HG03159 (cell line): ENCODE results near the gene RNF144A.
A peak's percentile ranks its signal among the peaks of the same experiment; 100 is the strongest.

Source experiments
- ATAC-seq: cut with Tn5 transposase; IDR thresholded peaks from one replicate; pipeline ENCODE4 v1.9.1; 2021; ENCODE audit warnings: mild to moderate bottlenecking, moderate library complexity; ENCODE audit not compliant: unreplicated experiment

RNF144A gene

GRCh38 chr2:6906165-6906741 is 11.0 kb upstream of the RNF144A start:
- ATAC-seq: no peak

GRCh38 chr2:6908291-6908690 is 8.9 kb upstream of the RNF144A start:
- no peak for ATAC-seq

DNA sequence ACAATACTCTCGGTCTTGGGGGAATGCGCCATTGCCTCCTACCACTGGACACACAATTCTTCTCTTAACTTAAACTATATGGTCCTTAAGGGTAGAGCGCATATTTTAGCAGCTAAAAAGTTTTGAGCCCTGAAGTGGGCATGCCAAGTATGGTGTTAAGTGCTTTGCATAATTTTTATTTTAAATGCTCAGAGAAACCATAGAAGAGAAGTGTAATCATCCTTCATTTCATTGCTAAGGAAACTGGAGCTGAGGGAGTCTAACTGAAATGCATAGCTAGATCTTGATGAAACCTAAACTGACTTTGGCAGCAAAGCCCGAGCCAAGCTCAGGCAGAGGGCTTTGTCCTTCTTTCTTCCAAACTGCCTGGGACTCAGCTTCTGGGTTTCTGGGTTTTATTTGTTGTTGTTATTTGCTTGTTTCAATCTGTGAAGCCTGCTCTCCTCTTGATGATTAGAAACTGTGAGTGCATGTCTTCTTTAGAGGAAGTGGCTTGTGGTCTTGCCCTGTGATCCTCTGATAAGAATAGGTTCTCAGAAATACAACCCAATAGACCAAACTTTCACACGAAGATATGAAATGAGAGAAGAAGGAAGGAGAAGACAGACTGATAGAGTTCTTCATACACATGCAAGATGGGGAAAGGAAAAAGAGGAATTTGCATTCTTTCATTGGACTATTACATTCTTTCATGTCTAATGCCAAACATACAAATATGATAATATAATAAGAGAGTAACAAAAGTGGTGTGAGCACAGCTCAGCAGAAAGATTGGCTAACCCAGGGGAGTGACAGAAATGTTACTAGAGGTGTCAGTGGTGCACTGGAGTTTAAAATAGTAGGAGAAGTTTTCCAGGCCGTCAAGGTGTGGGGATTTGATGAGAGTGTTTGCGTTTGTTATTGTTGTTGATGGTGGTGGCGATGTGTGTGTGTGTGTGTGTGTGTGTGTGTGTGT is 7.5 kb upstream of the RNF144A start:
- ATAC-seq: peak; percentile 99

DNA sequence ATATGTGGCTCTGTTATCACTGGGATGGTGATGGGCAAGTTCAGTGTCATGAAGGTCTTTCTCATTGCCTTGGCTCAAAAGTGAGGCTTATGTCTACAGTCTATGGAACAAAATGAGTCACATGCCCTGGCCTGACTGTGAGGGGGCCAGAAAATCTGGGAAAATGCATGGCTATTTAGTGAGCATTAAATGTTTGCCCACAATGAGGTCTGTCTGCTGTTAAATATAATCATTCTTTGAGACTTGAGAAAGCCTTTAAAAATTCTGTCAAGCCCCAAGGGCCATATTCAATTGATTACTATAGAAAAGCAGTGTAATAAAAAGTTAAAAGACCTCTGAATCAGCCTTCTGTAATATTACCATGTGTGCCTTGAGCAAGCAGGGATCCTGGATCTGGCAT is 5.5 kb upstream of the RNF144A start:
- ATAC-seq: no peak

- no peak for ATAC-seq
Observed at GRCh38 chr2:6913415-6914157, 3.6 kb upstream of the RNF144A start.

DNA sequence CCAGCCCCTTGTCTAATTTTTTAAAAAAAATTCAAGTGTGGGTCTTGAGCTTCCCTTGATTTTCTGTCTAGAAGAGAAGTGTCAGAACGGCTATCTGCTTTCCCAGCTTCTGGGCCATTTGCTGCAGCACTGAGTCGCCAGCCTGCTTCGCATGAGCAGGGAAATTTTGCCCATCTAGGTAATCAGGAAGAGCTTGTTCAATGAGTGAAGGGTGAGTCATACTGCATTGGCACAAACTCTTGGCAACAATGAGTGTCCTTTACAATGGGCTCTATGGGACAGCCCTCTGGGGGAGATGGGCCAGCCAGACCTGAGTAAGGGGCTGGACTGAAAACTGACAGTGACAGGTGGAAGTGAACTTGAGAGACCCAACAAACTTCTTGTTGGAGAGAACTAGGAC is 2.4 kb upstream of the RNF144A start:
- no peak for ATAC-seq

- ATAC-seq: no peak
Observed at GRCh38 chr2:6915399-6915798, 1.8 kb upstream of the RNF144A start.

GRCh38 chr2:6916224-6916623 is 988 bp upstream of the RNF144A start:
- ATAC-seq: no peak

DNA sequence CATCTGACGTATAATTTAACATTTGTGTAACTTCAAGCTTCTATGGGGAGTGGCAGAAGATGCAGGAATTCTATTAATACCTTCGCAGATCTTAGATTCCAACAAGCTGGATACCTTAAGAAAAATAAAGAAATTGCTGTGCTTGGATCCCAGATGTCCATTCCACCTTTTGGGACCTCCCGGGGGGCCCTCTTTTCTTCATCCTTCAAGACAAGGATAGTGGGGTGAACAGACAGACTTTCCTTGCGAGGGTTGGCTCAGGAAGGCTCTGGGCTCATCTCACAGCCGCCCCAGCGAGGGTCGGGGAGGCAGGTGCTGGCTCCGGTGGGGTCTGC is 509 bp upstream of the RNF144A start:
- ATAC-seq: no peak

DNA sequence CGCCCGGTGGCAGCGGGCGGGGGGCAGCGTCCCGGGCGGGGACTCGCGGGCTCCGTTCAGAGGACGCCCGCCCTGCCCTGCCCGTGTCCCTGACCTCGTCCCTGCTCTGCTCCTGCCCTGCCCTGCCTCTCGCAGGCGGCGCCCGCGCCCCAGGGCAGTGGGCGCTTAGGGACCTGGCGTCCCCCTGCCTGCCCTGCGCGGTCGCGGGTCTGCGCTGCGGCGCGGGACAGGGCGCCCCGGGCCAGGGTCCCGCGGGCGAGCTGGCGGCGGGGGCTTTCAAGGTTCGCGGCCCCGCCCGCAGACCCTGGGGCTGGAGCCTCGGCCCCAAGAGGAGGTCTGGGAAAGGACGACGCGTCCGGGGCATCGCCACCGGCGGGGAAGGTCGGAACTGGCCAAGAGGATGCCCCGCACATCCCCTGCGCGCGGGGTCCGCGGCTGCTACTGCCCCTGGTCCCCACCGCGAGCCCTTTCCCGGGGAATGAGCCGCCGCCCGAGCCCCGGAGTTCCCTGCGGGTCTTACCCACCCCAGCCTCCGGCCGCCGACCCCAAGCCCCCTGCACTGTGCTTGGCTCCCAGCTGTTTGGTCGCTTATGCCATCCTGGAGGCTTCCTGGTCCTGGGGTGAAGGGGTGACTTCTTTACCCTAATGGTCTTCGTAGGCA is 679 bp downstream of the RNF144A start:
- peak; percentile 26 for ATAC-seq

- no peak for ATAC-seq
Observed at GRCh38 chr2:6919901-6920742, 2.9 kb downstream of the RNF144A start.

DNA sequence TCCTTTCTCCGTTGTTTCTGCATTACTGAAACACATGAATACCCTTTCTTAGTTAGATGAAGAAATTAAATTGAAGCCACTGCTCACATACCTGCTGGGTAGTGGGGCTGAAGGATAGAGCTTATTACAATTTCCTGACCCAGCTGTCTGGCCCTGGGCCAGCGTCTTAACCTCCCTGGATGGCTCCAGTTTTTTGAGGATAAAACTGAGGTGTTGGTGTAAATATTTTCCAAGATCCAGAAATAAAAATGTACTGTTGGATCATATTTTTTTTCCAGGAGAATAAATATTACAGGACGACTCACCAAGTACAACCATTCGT is 3.5 kb downstream of the RNF144A start:
- ATAC-seq: no peak

- ATAC-seq: no peak
Observed at GRCh38 chr2:6921321-6921922, 4.2 kb downstream of the RNF144A start.

GRCh38 chr2:6922201-6922656 is 5.0 kb downstream of the RNF144A start:
- no peak for ATAC-seq

- no peak for ATAC-seq
Observed at GRCh38 chr2:6923319-6923718, 6.1 kb downstream of the RNF144A start.

GRCh38 chr2:6924101-6924923 is 7.1 kb downstream of the RNF144A start:
- no peak for ATAC-seq

GRCh38 chr2:6924924-6925409 is 7.8 kb downstream of the RNF144A start:
- ATAC-seq: no peak

DNA sequence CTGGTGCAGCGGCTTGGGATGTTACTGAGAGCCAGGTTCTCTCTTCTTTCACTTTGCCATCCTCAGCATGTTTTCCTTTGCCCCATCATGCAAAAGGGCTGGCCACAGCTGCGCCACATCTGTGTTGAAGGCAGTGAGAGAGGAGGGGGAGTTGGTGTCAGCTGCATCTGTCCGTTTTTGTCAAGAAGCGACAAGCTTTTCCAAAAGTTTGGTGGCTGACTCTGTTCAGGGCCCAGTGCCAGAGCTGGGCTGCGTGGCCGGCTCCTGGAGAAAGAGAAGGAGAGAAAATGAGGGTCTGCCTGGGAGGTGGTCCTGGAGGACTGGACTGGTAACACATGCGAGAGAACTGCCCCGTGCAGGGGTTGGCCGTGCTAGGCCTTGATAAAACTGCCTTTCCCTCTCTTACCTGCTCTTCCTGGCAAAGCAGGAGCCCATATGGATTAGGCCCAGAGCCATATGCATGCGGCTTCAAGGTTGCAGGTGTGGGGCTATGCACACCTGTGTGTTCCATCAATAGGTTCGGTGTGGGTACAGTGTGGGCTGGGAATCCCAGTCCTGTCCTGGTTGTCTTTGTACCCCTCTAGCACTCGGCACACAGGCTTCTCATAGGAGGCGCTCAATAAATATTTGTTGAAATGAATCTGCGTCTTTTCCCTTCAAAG is 9.0 kb downstream of the RNF144A start:
- no peak for ATAC-seq
